GM19468 (cell line): ENCODE data around the gene CRYGD.
"Not testable (repeated sequence)": the region's sequence is repeated elsewhere in the genome, so short reads cannot be mapped to it uniquely, and the experiment has no call there.

Experiments used
- ATAC-seq: cut with Tn5 transposase; IDR thresholded peaks from one replicate; pipeline ENCODE4 v1.9.1; 2021; ENCODE audit warnings: mild to moderate bottlenecking, moderate library complexity, moderate number of reproducible peaks; ENCODE audit not compliant: unreplicated experiment; ENCODE audit errors: extremely low read depth

The CRYGD gene

GRCh38 chr2:208134928-208135586 lies 10.7 kb upstream of the CRYGD start:
- no peak for ATAC-seq

DNA sequence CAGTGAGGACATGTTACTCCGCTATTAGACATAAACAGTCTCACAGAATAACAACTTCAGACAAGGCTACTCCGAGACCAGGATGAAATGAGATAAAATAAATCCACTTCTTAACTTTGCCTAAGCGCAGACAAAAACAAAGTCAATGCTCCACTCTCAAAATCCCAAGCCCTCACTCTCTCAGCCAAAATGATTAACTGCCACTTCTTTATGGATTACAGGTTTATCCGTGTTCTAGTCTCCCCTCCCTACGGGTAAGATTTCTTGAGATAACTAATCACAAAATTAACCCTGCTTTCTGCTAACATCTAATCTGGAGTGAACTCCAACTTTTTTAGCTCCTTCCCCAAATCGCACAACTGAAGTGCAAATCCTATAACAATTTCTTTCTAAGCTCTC lies 6.4 kb upstream of the CRYGD start:
- ATAC-seq: no peak

DNA sequence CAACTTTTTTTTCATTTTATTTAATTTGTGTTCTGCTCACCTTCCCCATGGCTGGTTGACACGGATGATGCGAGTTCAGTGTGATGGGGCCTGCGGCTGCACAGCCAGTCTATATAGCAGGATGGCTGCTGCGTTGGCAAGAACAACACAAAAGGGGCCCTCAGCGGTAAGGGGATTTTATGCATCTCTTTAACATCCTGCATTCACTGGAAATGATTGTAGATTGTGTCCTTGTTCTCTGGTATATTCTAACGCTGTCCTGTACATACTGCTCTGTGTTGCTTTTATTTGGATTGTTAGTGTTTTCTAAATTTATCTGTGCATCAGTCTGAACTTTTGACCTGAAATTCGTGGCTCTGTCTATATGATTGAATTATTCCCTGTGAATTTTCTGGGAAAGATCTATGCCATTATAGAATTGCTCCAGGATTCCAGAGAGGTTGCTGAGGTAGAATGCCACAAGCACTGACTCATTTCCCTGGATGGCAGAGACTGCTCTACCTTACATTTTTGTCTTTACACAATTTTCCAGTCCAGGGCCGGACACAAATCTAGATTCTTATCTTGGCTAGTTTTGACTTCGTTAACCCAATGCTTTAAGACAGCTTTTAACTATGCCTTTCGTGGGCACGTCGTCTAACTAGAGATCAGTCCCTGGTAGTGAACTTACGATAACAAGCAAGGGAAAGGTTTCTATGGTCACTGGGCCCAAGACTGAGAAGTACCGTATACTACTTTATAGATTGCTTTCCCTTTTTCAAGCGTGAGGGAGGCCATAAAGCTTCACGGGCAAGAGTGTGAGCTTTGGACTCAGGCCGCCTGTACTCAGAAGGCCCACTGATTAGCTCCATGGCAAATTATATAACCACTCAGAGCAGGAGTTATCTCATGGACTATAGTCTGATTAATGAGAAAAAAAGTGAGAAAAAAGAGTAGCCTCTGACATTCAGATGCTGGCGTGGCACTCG lies 5.7 kb upstream of the CRYGD start, which contains the start of gene CRYGC:
CRYGC (minus strand) TSS at position 85 of the 968 bp plus-strand sequence; CDS start at position 49, 36 bp downstream.
- no peak for ATAC-seq

GRCh38 chr2:208128136-208128535 lies 3.8 kb upstream of the CRYGD start:
- no peak for ATAC-seq

GRCh38 chr2:208127090-208127489 lies 2.8 kb upstream of the CRYGD start:
- no peak for ATAC-seq

GRCh38 chr2:208125251-208125650 lies 927 bp upstream of the CRYGD start:
- ATAC-seq: no peak

GRCh38 chr2:208122248-208122647 lies 2.1 kb downstream of the CRYGD start:
- no peak for ATAC-seq

GRCh38 chr2:208118918-208119317 lies 5.4 kb downstream of the CRYGD start:
- ATAC-seq: no peak

- ATAC-seq: not testable (repeated sequence)
These were observed 6.9 kb downstream of the CRYGD start for GRCh38 chr2:208117390-208117789.

GRCh38 chr2:208112969-208113368 lies 11.4 kb downstream of the CRYGD start:
- ATAC-seq: no peak

DNA sequence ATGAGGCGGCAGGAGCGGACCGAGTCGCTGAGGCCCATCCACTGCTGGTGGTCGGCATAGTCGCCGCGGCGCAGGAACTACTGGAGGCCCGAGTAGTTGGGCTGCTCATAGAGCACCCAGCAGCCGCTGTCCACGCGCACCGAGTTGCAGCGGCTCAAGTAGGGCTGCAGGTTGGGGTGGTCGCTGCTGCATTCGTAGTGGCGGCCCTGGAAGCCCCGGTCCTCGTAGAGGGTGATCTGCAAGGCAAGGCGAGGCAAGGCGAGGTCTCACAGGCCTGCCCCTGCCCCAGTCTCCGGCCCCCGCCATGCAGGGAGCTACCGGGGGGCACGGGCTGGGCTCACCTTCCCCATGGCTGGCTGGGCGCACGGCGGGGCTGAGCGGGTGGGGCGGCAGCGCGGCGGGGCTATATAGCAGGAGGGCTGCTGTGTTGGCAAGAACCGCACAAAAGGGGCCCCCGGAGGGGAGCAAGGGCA lies 12.0 kb downstream of the CRYGD start:
- ATAC-seq: not testable (repeated sequence)

- no peak for ATAC-seq
These were observed 20.7 kb downstream of the CRYGD start for GRCh38 chr2:208103616-208104015.

- no peak for ATAC-seq
These were observed 22.4 kb downstream of the CRYGD start for GRCh38 chr2:208101716-208102631.

DNA sequence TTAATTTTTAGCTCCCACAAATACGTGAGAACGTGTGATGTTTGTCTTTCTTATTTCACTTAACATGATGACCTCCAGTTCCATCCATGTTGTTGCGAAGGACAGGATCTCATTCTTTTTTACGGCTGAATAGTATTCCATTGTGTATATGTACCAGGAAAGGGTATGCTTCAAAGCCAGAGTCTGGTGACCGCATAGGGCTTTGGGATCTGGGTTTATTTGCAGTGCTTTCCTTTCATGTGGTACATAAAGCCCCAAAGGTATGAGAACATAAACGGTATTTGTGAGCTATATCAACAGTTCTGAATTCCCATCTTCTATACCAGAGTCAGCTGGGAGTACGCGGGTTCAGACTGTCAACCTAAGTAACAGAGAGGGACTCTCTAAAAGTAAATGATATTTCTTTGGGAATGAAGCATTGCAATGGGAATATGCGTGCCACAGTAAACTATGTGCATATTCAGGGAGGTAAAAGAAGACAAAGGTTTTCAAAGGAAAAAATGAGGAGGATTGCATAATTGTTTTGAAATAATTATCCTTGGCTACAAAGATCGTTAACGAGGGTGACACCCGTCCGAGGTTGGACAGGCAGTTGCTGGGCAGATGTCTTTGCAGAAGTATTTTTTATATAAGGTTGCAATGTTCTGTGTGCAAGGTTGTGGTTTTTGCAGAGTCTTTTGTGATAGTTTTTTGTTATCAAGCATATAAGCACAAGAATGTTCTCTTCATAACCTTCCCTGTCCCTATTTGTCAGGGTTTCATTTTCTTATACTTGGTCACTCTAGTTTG lies 24.4 kb downstream of the CRYGD start:
- no peak for ATAC-seq

DNA sequence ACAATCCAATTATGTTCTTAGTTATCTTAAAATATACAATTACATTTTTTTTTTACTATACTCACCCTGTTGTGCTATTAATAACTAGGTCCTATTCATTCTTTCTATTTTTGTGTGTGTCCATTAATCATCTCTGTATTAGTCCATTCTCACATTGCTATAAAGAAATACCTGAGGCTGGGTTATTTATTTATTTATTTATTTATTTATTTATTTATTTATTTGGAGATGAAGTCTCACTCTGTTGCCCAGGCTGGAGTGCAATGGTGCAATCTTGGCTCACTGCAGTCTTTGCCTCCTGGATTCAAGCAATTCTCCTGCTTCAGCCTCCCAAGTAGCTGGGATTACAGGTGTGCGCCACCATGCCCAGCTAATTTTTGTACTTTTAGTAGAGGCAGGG lies 25.6 kb downstream of the CRYGD start:
- ATAC-seq: not testable (repeated sequence)

- ATAC-seq: no peak
These were observed 26.1 kb downstream of the CRYGD start for GRCh38 chr2:208098267-208098666.

- ATAC-seq: no peak
These were observed 26.5 kb downstream of the CRYGD start for GRCh38 chr2:208097801-208098200.

DNA sequence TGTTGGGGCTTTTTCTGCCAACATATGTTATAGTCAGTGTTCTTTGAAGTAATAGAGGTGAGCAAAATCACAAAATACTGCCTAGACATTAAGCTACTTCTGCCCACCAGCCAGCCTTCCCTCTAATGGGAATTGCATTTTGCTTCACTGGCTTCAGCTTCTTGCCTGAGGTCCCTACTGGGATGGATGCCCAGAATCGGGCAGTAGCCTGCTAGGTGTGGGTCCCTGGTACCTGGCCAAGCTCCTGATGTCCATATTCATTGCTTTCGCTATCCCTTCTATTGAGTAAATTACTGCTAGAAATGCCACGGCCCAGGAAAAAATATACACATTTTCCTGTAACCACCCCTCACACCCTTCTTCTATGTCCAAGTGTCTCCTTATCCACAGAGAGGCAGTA lies 27.0 kb downstream of the CRYGD start:
- no peak for ATAC-seq

DNA sequence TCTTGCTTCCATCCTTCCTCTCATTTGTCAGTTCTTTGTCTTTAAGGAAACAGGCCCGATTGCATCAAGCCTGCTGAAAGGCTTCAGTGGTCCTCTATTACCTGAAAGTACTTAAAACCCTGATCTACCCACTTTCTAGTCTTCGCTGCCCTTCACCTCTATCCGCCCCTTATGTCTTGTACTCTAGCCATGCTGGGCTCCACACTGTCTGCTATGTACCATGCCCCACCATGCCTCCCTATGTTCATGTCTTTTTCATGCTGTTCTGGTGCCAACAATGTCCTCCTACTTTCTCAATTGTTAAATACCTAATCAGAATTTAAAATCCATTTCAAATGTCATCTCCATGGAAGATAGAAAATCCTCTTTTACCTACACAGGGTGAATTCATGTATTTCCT lies 28.2 kb downstream of the CRYGD start:
- ATAC-seq: no peak
